Umbilical cord (tissue), 2 donors: ENCODE data around the gene RPS21. TPM values are rescaled to one million over a fixed set of nuclear protein-coding genes. Genes with fewer than 3 reads are reported as not detected.

Experiments used
- DNase-seq: peaks from one replicate; pipeline ENCODE4 v3.0.0-alpha.2; 2015; ENCODE audit warnings: low spot score
- total RNA-seq: library from RNA; depleted of rRNA; stranded (reverse); fragments of >200 nt; gene quantifications from one replicate; pipeline ENCODE4 v1.2.3, GENCODE V29; 2014; ENCODE audit warnings: low replicate concordance; ENCODE audit not compliant: insufficient read depth

The RPS21 gene
- total RNA-seq, 1 donor from 2014 or later = 549 TPM

- peak; percentile 76 for DNase-seq
Measured at GRCh38 chr20:62378215-62378614, 8.7 kb upstream of the RPS21 start.

- DNase-seq = no peak
Measured at GRCh38 chr20:62381202-62381797, 5.6 kb upstream of the RPS21 start.

- no peak for DNase-seq
Measured at GRCh38 chr20:62381842-62382241, 5.1 kb upstream of the RPS21 start.

GRCh38 chr20:62382306-62383198 lies 4.4 kb upstream of the RPS21 start:
- DNase-seq = peak; percentile 82

GRCh38 chr20:62387219-62387913 lies 463 bp downstream of the RPS21 start:
- no peak for DNase-seq

- DNase-seq = no peak
Measured at GRCh38 chr20:62387933-62388635, 1.2 kb downstream of the RPS21 start.

- no peak for DNase-seq
Measured at GRCh38 chr20:62388839-62389600, 2.1 kb downstream of the RPS21 start.

GRCh38 chr20:62389601-62390087 lies 2.7 kb downstream of the RPS21 start:
- DNase-seq = no peak

GRCh38 chr20:62390317-62391164 lies 3.6 kb downstream of the RPS21 start:
- DNase-seq = no peak

GRCh38 chr20:62391165-62392076 lies 4.5 kb downstream of the RPS21 start:
- no peak for DNase-seq

- DNase-seq = no peak
Measured at GRCh38 chr20:62392077-62392418, 5.1 kb downstream of the RPS21 start.

- DNase-seq = no peak
Measured at GRCh38 chr20:62392621-62393334, 5.9 kb downstream of the RPS21 start.

- DNase-seq = no peak
Measured at GRCh38 chr20:62393335-62393665, 6.4 kb downstream of the RPS21 start.

GRCh38 chr20:62393830-62394229 lies 6.9 kb downstream of the RPS21 start:
- no peak for DNase-seq

- no peak for DNase-seq
Measured at GRCh38 chr20:62394248-62395245, 7.6 kb downstream of the RPS21 start.

- no peak for DNase-seq
Measured at GRCh38 chr20:62395311-62396242, 8.7 kb downstream of the RPS21 start.
